Dendritic cell treated with granulocyte-macrophage colony-stimulating factor and Interleukin-4, amounts not matched to agents 40 ng/mL and 50 ng/mL, for 4 days (primary cell): ENCODE data around the gene ATG7.
A peak's percentile ranks its signal among the peaks of the same experiment; 100 is the strongest.

ENCODE experiments used
- H3K27ac Mint-ChIP-seq: one replicate; pipeline ENCODE4 v1.8.0; 2022; ENCODE audit warnings: mild to moderate bottlenecking, mixed read lengths
- H3K27me3 Mint-ChIP-seq: one replicate; pipeline ENCODE4 v1.8.0; 2022; ENCODE audit warnings: mild to moderate bottlenecking, mixed read lengths
- H3K36me3 Mint-ChIP-seq: one replicate; pipeline ENCODE4 v1.8.0; 2022; ENCODE audit warnings: low read depth, mixed read lengths
- H3K4me1 Mint-ChIP-seq: one replicate; pipeline ENCODE4 v1.8.0; 2022; ENCODE audit warnings: low read depth, mixed read lengths
- H3K4me3 Mint-ChIP-seq: one replicate; pipeline ENCODE4 v1.8.0; 2022; ENCODE audit warnings: mild to moderate bottlenecking, moderate library complexity, mixed read lengths
- H3K9me3 Mint-ChIP-seq: one replicate; pipeline ENCODE4 v1.8.0; 2022; ENCODE audit warnings: mixed read lengths
- intact Hi-C: fragments of 100-400 bp; cut with micrococcal nuclease; formaldehyde crosslinking; loops from one replicate; pipeline ENCODE4 v1.15.0; 2022

The ATG7 gene

DNA sequence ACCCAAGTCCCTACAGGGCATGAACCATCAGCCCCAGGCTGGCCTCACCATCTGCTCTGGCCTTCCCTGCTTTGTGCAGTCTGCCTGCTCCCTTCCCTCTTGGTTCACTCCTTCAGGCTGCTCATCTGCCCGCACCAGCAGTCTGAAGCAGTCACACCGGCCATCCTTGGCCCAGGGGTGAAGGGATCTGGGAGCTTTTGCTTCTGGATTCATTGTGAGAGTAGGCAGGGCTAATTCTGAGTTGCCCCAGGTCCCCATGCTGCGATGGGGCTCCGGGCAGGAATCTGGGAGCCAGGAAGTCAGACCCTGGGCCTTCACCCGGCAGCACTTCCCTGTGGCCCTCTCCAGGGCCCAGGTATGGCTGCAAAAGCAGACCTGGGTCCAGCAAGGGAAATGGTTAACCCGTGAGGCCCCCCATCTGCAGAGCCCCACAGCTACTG, 271.8 kb downstream of the ATG7 start:
- Mint-ChIP-seq H3K4me1 (peaks cover 66% of the 10 kb centered on the region), H3K27ac (no peak overlapping the region), H3K4me3 (no peak overlapping the region), H3K9me3 (peaks cover 12% of the 10 kb centered on the region), H3K36me3 (peaks cover 34% of the 10 kb centered on the region), H3K27me3 (no peaks in the 10 kb centered on the region)
- intact Hi-C loops = no loop called here

DNA sequence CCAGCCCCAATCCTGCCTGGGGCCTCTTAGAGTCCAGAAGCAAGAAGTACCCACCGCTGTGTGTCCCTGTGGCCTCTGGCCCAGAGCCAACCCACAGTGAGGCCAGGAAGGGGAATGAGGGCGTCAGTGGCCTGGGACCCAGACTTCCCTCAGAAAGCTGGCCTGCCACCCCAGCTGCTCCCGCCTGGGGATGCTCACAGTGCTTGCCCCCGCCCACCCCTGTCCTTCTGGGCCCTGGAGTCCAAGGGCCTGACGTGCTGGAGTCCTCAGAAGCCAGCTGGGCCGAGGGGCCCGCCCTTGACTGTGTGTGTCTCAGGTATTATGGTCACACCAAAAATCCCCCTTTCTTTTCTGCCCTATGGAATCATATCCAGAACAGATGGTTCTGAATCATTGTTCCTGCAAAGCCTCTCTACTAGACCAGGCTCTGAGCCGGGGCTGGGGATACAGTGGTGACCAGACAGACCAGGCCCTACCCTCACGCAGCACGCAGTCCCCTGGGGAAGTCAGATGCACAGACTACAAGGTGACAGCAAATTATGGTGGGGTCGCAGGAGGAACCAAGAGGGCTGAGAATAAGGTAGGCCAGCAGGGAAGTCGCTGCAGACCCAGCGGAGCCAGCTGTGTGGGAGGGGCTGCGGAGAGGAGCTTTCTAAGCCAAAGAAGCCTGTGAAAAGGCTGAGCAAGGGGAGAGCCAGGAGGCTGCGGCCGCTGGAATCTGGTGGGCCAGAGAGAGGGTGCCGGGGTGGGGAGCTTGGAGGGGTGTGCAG, 272.4 kb downstream of the ATG7 start:
- Mint-ChIP-seq H3K27ac (peak overlapping the region; percentile 67), H3K9me3 (peaks cover 12% of the 10 kb centered on the region), H3K36me3 (peaks cover 34% of the 10 kb centered on the region), H3K4me3 (no peak overlapping the region), H3K27me3 (no peaks in the 10 kb centered on the region), H3K4me1 (peaks cover 63% of the 10 kb centered on the region)
- intact Hi-C loops = no loop called here

DNA sequence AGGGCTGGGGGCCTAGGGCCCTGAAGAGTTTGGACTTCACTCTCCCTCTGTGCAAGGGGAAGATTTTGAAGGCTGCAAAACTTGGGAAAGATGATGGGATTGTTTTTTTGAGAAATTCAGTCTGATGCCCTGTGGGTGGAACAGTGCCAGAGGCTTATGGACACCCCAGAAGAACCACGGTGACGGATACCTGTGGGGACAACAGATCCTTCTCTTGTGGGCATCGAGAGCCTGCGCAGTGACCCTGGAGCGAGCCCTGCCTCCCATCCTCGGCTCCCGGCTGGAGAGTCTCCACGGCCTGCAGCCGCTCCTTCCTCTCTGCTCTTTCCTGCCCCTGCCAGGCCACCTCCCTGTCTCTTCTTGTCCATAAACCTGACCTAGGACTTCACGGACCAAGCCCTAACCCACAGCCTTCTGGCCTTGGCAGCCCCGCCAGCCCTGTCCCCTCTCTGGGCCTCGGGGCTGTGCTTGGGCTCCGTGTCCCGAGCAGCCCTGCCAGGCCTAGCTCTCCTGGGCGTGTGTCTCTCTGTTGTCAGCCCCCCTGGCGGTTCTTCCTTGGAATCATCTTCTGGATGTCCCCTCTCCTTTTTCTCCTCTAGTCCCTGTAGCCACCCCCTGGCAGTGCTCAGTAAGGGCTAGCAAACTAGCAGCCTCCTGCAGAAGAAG, 273.1 kb downstream of the ATG7 start:
- peak overlapping the region; percentile 67 for H3K27ac Mint-ChIP-seq
- H3K9me3 Mint-ChIP-seq = peaks cover 12% of the 10 kb centered on the region
- H3K4me3 Mint-ChIP-seq = no peak overlapping the region
- H3K27me3 Mint-ChIP-seq = no peaks in the 10 kb centered on the region
- H3K36me3 Mint-ChIP-seq = peaks cover 34% of the 10 kb centered on the region
- H3K4me1 Mint-ChIP-seq = peaks cover 67% of the 10 kb centered on the region
- intact Hi-C loops = no loop called here

DNA sequence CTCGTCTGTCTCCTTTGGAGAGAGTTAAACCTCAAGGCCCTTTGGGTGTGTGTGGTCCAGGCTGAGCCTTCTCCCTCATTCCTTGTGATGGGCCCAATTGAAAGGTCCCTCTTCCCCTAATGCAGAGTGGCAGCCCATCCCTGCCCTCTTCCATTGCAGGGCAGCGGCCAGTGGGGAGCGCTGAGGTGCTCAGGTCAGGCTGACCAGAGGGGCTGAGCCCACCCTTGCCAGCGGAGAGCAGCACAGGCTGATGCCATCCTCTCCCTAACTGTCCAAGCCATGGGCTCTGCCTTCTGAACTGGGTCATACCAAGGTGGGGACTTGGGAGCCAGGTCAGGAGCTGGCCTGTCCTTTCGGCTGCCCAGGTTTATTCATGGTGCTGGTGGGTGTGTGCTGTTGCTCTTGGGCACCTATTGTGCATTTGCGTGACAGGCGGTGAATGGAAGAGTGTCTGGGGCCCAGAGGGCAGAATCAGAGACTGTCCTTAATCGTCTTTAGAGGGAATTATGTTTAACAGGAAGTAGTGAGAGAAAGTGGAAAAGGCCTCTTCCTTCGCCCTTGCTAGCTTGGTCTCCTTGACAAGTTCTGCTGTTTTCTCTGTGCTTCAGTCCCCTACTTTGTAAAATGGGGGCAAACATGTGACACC, 274.6 kb downstream of the ATG7 start:
- Mint-ChIP-seq H3K27me3 (no peaks in the 10 kb centered on the region), H3K27ac (peak overlapping the region; percentile 1), H3K4me3 (no peak overlapping the region), H3K9me3 (peaks cover 12% of the 10 kb centered on the region), H3K36me3 (peaks cover 29% of the 10 kb centered on the region), H3K4me1 (peaks cover 69% of the 10 kb centered on the region)
- intact Hi-C loops = no loop called here

DNA sequence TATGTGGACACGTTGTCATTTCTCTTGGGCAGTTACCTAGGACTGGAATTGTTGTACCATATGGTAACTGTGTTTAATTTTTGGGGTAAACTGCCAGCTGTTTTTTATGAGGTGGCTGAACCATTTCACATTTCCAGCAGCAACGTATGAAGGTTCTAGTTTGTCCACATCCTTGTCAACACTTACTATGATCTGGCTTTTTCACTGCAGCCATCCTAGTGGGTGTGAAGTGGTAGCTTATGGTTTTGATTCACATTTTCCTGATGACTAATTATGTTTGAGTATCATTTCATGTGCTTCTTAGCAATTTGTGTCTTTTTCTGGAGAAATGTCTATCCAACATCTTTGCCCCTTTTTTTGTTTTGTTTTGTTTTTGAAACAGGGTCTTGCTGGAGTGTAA, 275.3 kb downstream of the ATG7 start:
- intact Hi-C loops = no loop called here
- Mint-ChIP-seq H3K27me3 (no peaks in the 10 kb centered on the region), H3K4me1 (peaks cover 62% of the 10 kb centered on the region), H3K36me3 (peaks cover 28% of the 10 kb centered on the region), H3K27ac (no peak overlapping the region), H3K9me3 (peaks cover 12% of the 10 kb centered on the region), H3K4me3 (no peak overlapping the region)

DNA sequence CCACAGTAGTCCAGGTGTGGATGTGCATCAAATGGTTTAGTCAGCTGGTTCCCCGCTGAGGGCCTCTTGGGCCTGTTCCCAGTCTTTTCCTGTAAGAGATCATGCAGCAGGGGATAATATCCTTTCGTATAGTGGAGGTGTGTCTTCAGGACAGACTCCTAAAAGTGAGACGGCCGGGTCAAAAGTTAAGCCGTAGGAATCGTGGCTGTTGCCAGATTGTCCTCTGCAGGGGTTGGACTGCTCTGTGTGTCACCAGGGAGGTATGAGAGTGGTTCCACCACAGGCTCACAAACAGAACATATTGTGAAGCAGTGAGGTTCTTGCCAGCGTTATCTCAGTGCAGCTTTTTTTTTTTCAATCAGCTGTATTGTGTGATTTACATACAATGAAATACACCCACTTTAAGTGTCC, 276.5 kb downstream of the ATG7 start:
- Mint-ChIP-seq H3K4me3 (no peak overlapping the region), H3K9me3 (peaks cover 4% of the 10 kb centered on the region), H3K27ac (no peak overlapping the region), H3K4me1 (peaks cover 50% of the 10 kb centered on the region), H3K36me3 (peaks cover 29% of the 10 kb centered on the region), H3K27me3 (no peaks in the 10 kb centered on the region)
- intact Hi-C loops = no loop called here

DNA sequence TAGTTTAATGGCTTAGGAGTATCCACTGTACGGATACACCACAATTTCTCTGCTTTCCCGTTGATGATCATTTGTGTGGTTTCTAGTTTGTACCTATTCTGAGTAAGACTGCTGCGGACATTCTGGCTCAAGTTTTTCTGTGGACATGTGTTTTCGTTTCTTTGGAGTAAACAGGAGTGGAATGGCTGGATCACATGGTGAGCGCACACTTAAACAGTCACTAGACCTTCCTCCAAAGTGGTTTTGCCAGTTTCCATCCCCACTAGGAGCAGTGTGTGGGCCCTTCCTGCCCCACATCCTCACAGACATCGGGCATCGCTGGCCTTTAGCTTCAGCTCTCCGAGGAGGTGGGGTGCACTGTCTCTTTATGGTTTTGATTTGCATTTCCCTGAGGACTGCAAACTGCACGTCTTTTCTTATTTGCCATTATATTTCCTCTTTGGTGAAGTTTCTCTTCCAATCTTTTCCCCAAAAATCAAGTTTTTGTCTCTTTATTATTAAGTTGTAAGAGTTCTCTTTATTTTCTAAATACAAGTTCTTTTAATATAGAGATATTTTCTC, 277.5 kb downstream of the ATG7 start:
- no peak overlapping the region for H3K27ac Mint-ChIP-seq

DNA sequence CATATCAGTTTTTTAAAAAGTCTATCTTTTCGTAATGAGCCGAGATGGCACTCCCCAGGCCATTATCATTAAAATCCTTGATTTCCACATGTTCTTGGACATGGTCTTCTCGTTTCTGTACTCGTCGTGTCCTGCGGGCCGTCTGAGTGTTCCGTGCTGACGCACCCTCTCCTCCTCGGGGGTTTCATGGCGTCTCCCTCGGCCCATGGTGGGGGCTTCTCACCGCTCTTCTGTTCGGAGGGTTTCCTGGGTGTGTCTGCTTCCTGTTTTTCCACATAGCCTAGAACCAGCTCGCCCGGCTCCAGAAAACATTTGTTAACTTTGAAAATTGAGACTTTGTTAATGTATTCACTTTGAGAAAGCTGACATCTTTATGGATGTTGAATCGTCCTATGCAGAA, 278.8 kb downstream of the ATG7 start:
- H3K27ac Mint-ChIP-seq = peak overlapping the region; percentile 6

More for the DNA sequence above, 277.5 kb downstream of the ATG7 start:
- intact Hi-C loops = no loop called here
- peaks cover 38% of the 10 kb centered on the region for H3K36me3 Mint-ChIP-seq
- H3K27me3 Mint-ChIP-seq = no peaks in the 10 kb centered on the region
- H3K4me1 Mint-ChIP-seq = peaks cover 41% of the 10 kb centered on the region
- H3K4me3 Mint-ChIP-seq = no peak overlapping the region
- no peaks in the 10 kb centered on the region for H3K9me3 Mint-ChIP-seq

DNA sequence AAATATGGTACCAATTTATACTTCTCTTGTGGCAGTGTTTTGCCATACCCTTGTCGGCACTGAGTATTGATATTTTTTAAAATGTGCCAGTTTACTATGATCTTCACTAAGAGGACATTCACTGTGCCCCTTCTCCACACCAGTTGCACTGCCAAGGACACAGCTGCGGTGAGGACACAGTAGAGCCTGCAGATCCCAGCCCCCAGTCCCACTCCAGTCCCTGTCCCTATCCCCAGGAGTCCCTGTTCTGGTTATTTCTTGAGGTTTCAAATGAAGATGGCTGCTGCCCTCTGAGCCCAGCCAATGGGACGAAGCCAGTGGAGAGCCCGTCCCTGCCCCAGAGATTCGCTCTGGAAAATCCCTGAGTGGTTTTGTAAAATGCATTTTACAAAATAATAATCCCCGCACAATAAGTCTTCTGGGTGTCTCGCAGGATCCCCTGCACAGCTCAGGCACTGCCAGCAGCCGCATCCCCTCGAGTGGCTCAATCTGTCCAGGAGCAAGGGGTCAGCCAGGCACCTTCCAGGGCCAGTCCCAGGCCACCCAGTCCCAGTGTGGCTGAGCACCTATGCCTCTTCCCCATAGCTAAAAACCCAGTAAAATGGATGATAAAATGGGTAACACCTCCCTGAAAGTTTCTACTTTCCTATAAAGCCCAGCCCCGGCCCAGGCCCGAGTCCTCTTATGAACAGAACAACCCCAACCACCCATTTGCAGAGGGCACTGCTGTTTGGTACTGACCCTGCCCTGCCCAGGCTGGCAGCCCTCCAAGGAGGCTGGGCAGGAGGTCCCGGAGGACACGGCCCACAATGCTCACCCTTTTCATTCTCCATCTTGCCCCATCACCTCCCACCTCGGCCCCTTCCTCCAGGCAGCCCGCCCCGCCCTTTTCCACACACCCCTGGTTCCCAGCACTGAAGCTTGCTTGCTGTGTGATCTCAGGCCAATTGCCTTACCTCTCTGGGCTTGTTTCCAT, 280.4 kb downstream of the ATG7 start:
- H3K36me3 Mint-ChIP-seq = peaks cover 54% of the 10 kb centered on the region
- peak overlapping the region; percentile 6 for H3K27ac Mint-ChIP-seq
- H3K9me3 Mint-ChIP-seq = no peaks in the 10 kb centered on the region
- H3K4me3 Mint-ChIP-seq = no peak overlapping the region
- peaks cover 22% of the 10 kb centered on the region for H3K4me1 Mint-ChIP-seq
- intact Hi-C loops = no loop called here
- H3K27me3 Mint-ChIP-seq = no peaks in the 10 kb centered on the region

More for the DNA sequence above, 278.8 kb downstream of the ATG7 start:
- H3K36me3 Mint-ChIP-seq = peaks cover 39% of the 10 kb centered on the region
- intact Hi-C loops = no loop called here
- H3K4me3 Mint-ChIP-seq = no peak overlapping the region
- no peaks in the 10 kb centered on the region for H3K27me3 Mint-ChIP-seq
- H3K9me3 Mint-ChIP-seq = no peaks in the 10 kb centered on the region
- peaks cover 30% of the 10 kb centered on the region for H3K4me1 Mint-ChIP-seq

DNA sequence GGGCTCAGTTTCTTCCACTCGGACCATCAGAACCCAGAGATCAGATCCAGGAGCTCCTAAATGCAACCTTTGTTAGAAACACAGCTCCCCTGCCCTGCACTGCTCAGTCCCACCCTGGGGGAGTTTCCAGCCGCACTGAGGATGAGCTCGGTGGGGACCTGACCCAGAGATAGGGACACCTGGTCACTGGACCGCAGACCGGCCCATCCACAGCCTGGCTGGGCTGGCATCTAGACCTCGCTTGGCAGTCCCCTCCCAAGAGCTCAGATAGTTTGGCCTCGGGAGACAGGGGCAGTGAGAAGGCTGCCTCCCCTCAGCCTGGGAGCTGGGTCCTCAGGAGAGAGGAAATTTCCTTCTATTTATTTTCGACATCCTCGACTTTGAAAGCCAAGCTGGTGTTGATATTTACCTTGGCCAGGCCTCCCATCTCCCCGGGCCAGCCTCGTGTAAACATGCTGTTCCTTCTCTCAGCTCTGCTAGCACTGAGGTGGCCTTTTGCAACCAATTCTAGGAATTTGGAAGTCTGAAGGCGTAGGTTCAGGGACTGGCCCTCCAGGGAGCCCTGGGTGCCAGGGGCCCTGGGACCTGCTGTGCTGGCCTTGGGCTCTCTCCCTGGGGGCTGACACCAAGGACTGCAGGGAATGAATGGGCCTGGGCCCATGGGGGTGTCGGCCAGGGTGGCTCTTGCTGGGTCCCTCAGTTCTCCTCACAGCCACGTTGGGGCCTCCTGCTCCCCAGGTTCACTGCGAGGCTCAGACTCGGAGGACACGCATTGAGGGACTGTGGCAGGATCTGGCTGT, 281.4 kb downstream of the ATG7 start:
- Mint-ChIP-seq H3K27me3 (no peaks in the 10 kb centered on the region), H3K27ac (peak overlapping the region; percentile 48), H3K36me3 (peaks cover 65% of the 10 kb centered on the region), H3K4me3 (no peak overlapping the region), H3K4me1 (peaks cover 20% of the 10 kb centered on the region), H3K9me3 (no peaks in the 10 kb centered on the region)
- intact Hi-C loops = no loop called here

DNA sequence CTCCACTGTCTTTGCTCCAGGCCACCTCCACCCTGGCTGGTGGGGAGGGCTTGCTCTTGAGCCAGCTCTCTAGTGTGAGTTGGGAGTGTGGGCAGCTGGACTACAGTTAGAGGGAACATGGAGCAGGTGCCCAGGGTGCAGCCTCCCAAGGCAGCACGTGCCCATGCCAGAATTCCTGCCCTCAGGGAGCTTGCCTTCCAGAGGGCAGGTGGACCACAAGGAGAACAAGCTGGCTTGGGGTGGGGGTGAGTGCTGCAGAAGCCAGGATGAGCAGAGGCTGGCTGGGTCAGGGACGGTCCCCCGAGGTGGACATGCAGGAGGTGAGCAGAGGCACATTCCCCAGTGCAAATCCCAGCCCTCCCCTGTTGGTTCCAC, 282.0 kb downstream of the ATG7 start:
- Mint-ChIP-seq H3K27ac (peak overlapping the region; percentile 48), H3K4me3 (no peak overlapping the region)

DNA sequence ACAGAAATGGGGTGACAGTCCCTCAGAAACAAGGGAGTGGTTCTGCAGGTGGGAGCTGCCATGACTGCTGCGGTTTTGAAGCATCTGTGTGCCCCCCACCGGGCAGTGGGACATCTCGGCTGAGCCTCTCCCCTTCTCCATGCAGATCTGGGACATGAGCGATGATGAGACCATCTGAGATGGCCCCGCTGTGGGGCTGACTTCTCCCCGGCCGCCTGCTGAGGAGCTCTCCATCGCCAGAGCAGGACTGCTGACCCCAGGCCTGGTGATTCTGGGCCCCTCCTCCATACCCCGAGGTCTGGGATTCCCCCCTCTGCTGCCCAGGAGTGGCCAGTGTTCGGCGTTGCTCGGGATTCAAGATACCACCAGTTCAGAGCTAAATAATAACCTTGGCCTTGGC, 282.5 kb downstream of the ATG7 start:
- Mint-ChIP-seq H3K27ac (peak overlapping the region; percentile 48), H3K4me3 (no peak overlapping the region), H3K4me1 (peaks cover 14% of the 10 kb centered on the region), H3K36me3 (peaks cover 75% of the 10 kb centered on the region), H3K9me3 (no peaks in the 10 kb centered on the region), H3K27me3 (no peaks in the 10 kb centered on the region)
- intact Hi-C loops = no loop called here

More for the DNA sequence above, 282.0 kb downstream of the ATG7 start:
- H3K36me3 Mint-ChIP-seq = peaks cover 71% of the 10 kb centered on the region
- H3K9me3 Mint-ChIP-seq = no peaks in the 10 kb centered on the region
- intact Hi-C loops = no loop called here
- H3K27me3 Mint-ChIP-seq = no peaks in the 10 kb centered on the region
- peaks cover 18% of the 10 kb centered on the region for H3K4me1 Mint-ChIP-seq
